ENCODE measurements around the gene AKAP3. TPM values are rescaled to one million over a fixed set of nuclear protein-coding genes. Genes with fewer than 3 reads are reported as not detected.

AKAP3 gene
- total and polyA plus RNA-seq, 8 donors = 0.87 to 3.9 (median 2.3) TPM

GRCh38 chr12:4591180-4591687 lies 57.6 kb downstream of the AKAP3 start:
- Histone ChIP-seq H3K4me1 (no peaks in the 10 kb centered on the region), H3K36me3 (no peaks in the 10 kb centered on the region), H3K27me3 (no peaks in the 10 kb centered on the region), H3K4me3 (no peak overlapping the region), H3K9me3 (no peaks in the 10 kb centered on the region), H3K27ac (no peak overlapping the region)
- ATAC-seq (no peak), FAIRE-seq (no peak), DNase-seq (no peak)
- 61 to 65% methylated on average over 7 of the region's 7 CpGs for WGBS, 2 donors
- intact Hi-C loops (cut with DNase I) = no loop called here
- no peak for TF ChIP-seq CTCF (IDR thresholded peaks at IDR 0.05)

- no peak for FAIRE-seq
Observed at GRCh38 chr12:4589941-4590340, 58.9 kb downstream of the AKAP3 start.

GRCh38 chr12:4588916-4589315 lies 59.9 kb downstream of the AKAP3 start:
- ATAC-seq (no peak), FAIRE-seq (no peak), DNase-seq (no peak)

More at GRCh38 chr12:4589941-4590340, 58.9 kb downstream of the AKAP3 start:
- intact Hi-C loops (cut with DNase I) = no loop called here
- Histone ChIP-seq H3K4me1 (no peaks in the 10 kb centered on the region), H3K36me3 (no peaks in the 10 kb centered on the region), H3K27me3 (no peaks in the 10 kb centered on the region), H3K9me3 (no peaks in the 10 kb centered on the region), H3K4me3 (no peak overlapping the region), H3K27ac (no peak overlapping the region)
- ATAC-seq = peak in 1 of 4 donors; percentile 29
- 47 to 64% methylated on average over 2 of the region's 2 CpGs for WGBS, 2 donors
- TF ChIP-seq CTCF (IDR thresholded peaks at IDR 0.05) = no peak
- DNase-seq = no peak

GRCh38 chr12:4587108-4587507 lies 61.7 kb downstream of the AKAP3 start:
- Histone ChIP-seq H3K4me3 (no peak overlapping the region), H3K36me3 (no peaks in the 10 kb centered on the region), H3K27me3 (no peaks in the 10 kb centered on the region), H3K4me1 (no peaks in the 10 kb centered on the region), H3K9me3 (no peaks in the 10 kb centered on the region), H3K27ac (no peak overlapping the region)
- intact Hi-C loops (cut with DNase I) = no loop called here
- no peak for ATAC-seq
- TF ChIP-seq CTCF (IDR thresholded peaks at IDR 0.05) = no peak
- no peak for FAIRE-seq
- WGBS, 2 donors = 40 to 43% methylated on average over 9 of the region's 9 CpGs
- no peak for DNase-seq

More at GRCh38 chr12:4588916-4589315, 59.9 kb downstream of the AKAP3 start:
- TF ChIP-seq CTCF (IDR thresholded peaks at IDR 0.05) = no peak
- 91 to 95% methylated on average over 3 of the region's 3 CpGs for WGBS, 2 donors
- Histone ChIP-seq H3K27me3 (no peaks in the 10 kb centered on the region), H3K4me1 (no peaks in the 10 kb centered on the region), H3K36me3 (no peaks in the 10 kb centered on the region), H3K27ac (no peak overlapping the region), H3K4me3 (no peak overlapping the region), H3K9me3 (no peaks in the 10 kb centered on the region)
- intact Hi-C loops (cut with DNase I) = no loop called here

GRCh38 chr12:4586500-4586899 lies 62.4 kb downstream of the AKAP3 start:
- TF ChIP-seq CTCF (IDR thresholded peaks at IDR 0.05) = no peak
- intact Hi-C loops (cut with DNase I) = no loop called here
- Histone ChIP-seq H3K27ac (no peak overlapping the region), H3K4me3 (no peak overlapping the region), H3K27me3 (no peaks in the 10 kb centered on the region), H3K4me1 (no peaks in the 10 kb centered on the region), H3K36me3 (no peaks in the 10 kb centered on the region), H3K9me3 (no peaks in the 10 kb centered on the region)
- ATAC-seq (no peak), FAIRE-seq (no peak), DNase-seq (no peak)
- WGBS, 2 donors = 37 to 48% methylated on average over 5 of the region's 5 CpGs
